GM18858 (cell line): Measurements from ENCODE around the gene EFNA5.
"Not testable (repeated sequence)": the region's sequence is repeated elsewhere in the genome, so short reads cannot be mapped to it uniquely, and the experiment has no call there.

ENCODE experiments used
- ATAC-seq: cut with Tn5 transposase; IDR thresholded peaks from one replicate; pipeline ENCODE4 v1.9.1; 2021; ENCODE audit not compliant: unreplicated experiment

EFNA5 gene

GRCh38 chr5:107435061-107435460, 235.7 kb downstream of the EFNA5 start:
- ATAC-seq: no peak

- not testable (repeated sequence) for ATAC-seq
These were observed 237.1 kb downstream of the EFNA5 start for GRCh38 chr5:107433646-107434045.

- no peak for ATAC-seq
These were observed 238.7 kb downstream of the EFNA5 start for GRCh38 chr5:107431998-107432397.

- no peak for ATAC-seq
These were observed 239.2 kb downstream of the EFNA5 start for GRCh38 chr5:107431536-107431935.

- ATAC-seq: no peak
These were observed 240.6 kb downstream of the EFNA5 start for GRCh38 chr5:107430071-107430625.

GRCh38 chr5:107428303-107428813, 242.4 kb downstream of the EFNA5 start:
- peak; percentile 48 for ATAC-seq

- ATAC-seq: no peak
These were observed 243.9 kb downstream of the EFNA5 start for GRCh38 chr5:107426872-107427271.

GRCh38 chr5:107426209-107426608, 244.5 kb downstream of the EFNA5 start:
- ATAC-seq: no peak

GRCh38 chr5:107425541-107426031, 245.2 kb downstream of the EFNA5 start:
- no peak for ATAC-seq

GRCh38 chr5:107424491-107424890, 246.2 kb downstream of the EFNA5 start:
- ATAC-seq: no peak

GRCh38 chr5:107422494-107422893, 248.2 kb downstream of the EFNA5 start:
- ATAC-seq: no peak

- ATAC-seq: no peak
These were observed 251.2 kb downstream of the EFNA5 start for GRCh38 chr5:107419498-107419897.

- no peak for ATAC-seq
These were observed 251.8 kb downstream of the EFNA5 start for GRCh38 chr5:107418902-107419301.

GRCh38 chr5:107418071-107418470, 252.7 kb downstream of the EFNA5 start:
- no peak for ATAC-seq

- ATAC-seq: no peak
These were observed 255.0 kb downstream of the EFNA5 start for GRCh38 chr5:107415762-107416161.

GRCh38 chr5:107414802-107415201, 255.9 kb downstream of the EFNA5 start:
- ATAC-seq: no peak

GRCh38 chr5:107413754-107414153, 257.0 kb downstream of the EFNA5 start:
- no peak for ATAC-seq

GRCh38 chr5:107408564-107408963, 262.2 kb downstream of the EFNA5 start:
- peak; percentile 57 for ATAC-seq

- no peak for ATAC-seq
These were observed 262.9 kb downstream of the EFNA5 start for GRCh38 chr5:107407713-107408298.

GRCh38 chr5:107404595-107405374, 266.0 kb downstream of the EFNA5 start:
- ATAC-seq: no peak

GRCh38 chr5:107403228-107403953, 267.3 kb downstream of the EFNA5 start:
- ATAC-seq: no peak
